Loucy (cell line): ENCODE data around the gene PREX1.

Source experiments
- H2AFZ ChIP-seq: fragments of 200-600 bp; sonication (generic); 2 replicates; pipeline ENCODE4 v1.6.0; 2016; ENCODE audit warnings: antibody characterized with exemption, mild to moderate bottlenecking, low read length, moderate library complexity
- H3F3A ChIP-seq: fragments of 200-600 bp; 2 replicates; pipeline ENCODE4 v1.6.0; 2016; ENCODE audit warnings: antibody characterized with exemption, low read depth, mild to moderate bottlenecking
- H3K27me3 ChIP-seq: fragments of 200-600 bp; sonication (generic); 2 replicates; pipeline ENCODE4 v1.6.1; 2014; ENCODE audit warnings: low read length, mild to moderate bottlenecking; ENCODE audit not compliant: insufficient read depth, poor library complexity, severe bottlenecking
- H3K36me3 ChIP-seq: fragments of 200-600 bp; sonication (generic); 2 replicates; pipeline ENCODE4 v1.6.1; 2016; ENCODE audit warnings: low read length; ENCODE audit not compliant: insufficient read depth
- H3K4me1 ChIP-seq: fragments of 200-600 bp; sonication (generic); 2 replicates; pipeline ENCODE4 v1.5.1; 2014; ENCODE audit warnings: low read length, mild to moderate bottlenecking; ENCODE audit not compliant: insufficient read depth, poor library complexity, severe bottlenecking
- H3K4me2 ChIP-seq: fragments of 200-600 bp; sonication (generic); 2 replicates; pipeline ENCODE4 v1.6.0; 2014; ENCODE audit warnings: antibody characterized with exemption, low read length, low read depth, mild to moderate bottlenecking; ENCODE audit not compliant: poor library complexity, severe bottlenecking
- H3K4me3 ChIP-seq: fragments of 200-600 bp; sonication (generic); 2 replicates; pipeline ENCODE4 v1.5.1; 2014; ENCODE audit warnings: low read length, mild to moderate bottlenecking, mixed read lengths; ENCODE audit not compliant: poor library complexity, severe bottlenecking
- H3K79me2 ChIP-seq: fragments of 200-600 bp; sonication (generic); 2 replicates; pipeline ENCODE4 v1.6.1; 2014; ENCODE audit warnings: low read length; ENCODE audit not compliant: insufficient read depth
- H3K9ac ChIP-seq: fragments of 200-600 bp; sonication (generic); 2 replicates; pipeline ENCODE4 v1.6.0; 2014; ENCODE audit warnings: mild to moderate bottlenecking, low read depth, low read length, moderate library complexity; ENCODE audit not compliant: poor library complexity, severe bottlenecking
- H3K9me2 ChIP-seq: fragments of 200-600 bp; sonication (generic); replicated peaks from 2 replicates; pipeline ENCODE4 v1.6.1; 2016; ENCODE audit warnings: low read depth, low read length, mixed read lengths
- H3K9me3 ChIP-seq: fragments of 200-600 bp; sonication (generic); 2 replicates; pipeline ENCODE4 v1.6.1; 2014; ENCODE audit warnings: mild to moderate bottlenecking, antibody characterized with exemption, low read length, low read depth; ENCODE audit not compliant: insufficient read depth
- H4K20me1 ChIP-seq: fragments of 200-600 bp; sonication (generic); 2 replicates; pipeline ENCODE4 v1.6.0; 2014; ENCODE audit warnings: antibody characterized with exemption, low read length, mild to moderate bottlenecking; ENCODE audit not compliant: insufficient read depth, poor library complexity, severe bottlenecking
- CTCF ChIP-seq: fragments of 200-600 bp; sonication (generic); conservative IDR thresholded peaks from 2 replicates; pipeline ENCODE4 v1.5.1; 2014; ENCODE audit warnings: mild to moderate bottlenecking, antibody characterized with exemption, low read length
- EZH2phosphoT487 ChIP-seq: fragments of 200-600 bp; IDR thresholded peaks from 2 replicates; pipeline ENCODE4 v1.6.1; 2018; ENCODE audit warnings: antibody characterized with exemption, mild to moderate bottlenecking, moderate library complexity, borderline replicate concordance

Gene PREX1

GRCh38 chr20:48765359-48765758, 62.4 kb downstream of the PREX1 start:
- Histone ChIP-seq H3K27me3 (no peaks in the 10 kb centered on the region), H3K36me3 (no peaks in the 10 kb centered on the region; the same call in 1 of the 2 replicates), H3K79me2 (peaks cover 51% of the 10 kb centered on the region), H3K9ac (no peak overlapping the region), H2AFZ (no peak overlapping the region), H3K4me1 (peaks cover 16% of the 10 kb centered on the region), H3K9me3 (no peaks in the 10 kb centered on the region), H3K4me3 (no peak overlapping the region), H3F3A (0 out of 2 replicates have a peak, but pooled peaks cover 2% of the 10 kb centered on the region), H3K4me2 (no peak overlapping the region), H3K9me2 (no peaks in the 10 kb centered on the region), H4K20me1 (no peaks in the 10 kb centered on the region)
- TF ChIP-seq CTCF (no peak), EZH2phosphoT487 (no peak)

GRCh38 chr20:48763216-48763914, 64.4 kb downstream of the PREX1 start:
- Histone ChIP-seq H3K4me3 (no peak overlapping the region), H3F3A (0 out of 2 replicates have a peak, but pooled peaks cover 2% of the 10 kb centered on the region), H2AFZ (no peak overlapping the region), H3K4me2 (no peak overlapping the region), H3K9me2 (no peaks in the 10 kb centered on the region), H3K27me3 (no peaks in the 10 kb centered on the region), H3K79me2 (peaks cover 52% of the 10 kb centered on the region), H4K20me1 (no peaks in the 10 kb centered on the region), H3K36me3 (no peaks in the 10 kb centered on the region; the same call in 1 of the 2 replicates), H3K9me3 (no peaks in the 10 kb centered on the region), H3K4me1 (peaks cover 30% of the 10 kb centered on the region), H3K9ac (no peak overlapping the region)
- no peak for TF ChIP-seq EZH2phosphoT487
- no peak for TF ChIP-seq CTCF

- Histone ChIP-seq H3K4me3 (peak overlapping the region; percentile 2), H3K36me3 (no peaks in the 10 kb centered on the region; the same call in 1 of the 2 replicates), H3K9ac (peak overlapping the region; percentile 62), H3K4me1 (peaks cover 30% of the 10 kb centered on the region), H4K20me1 (no peaks in the 10 kb centered on the region), H3F3A (0 out of 2 replicates have a peak, but pooled peaks cover 2% of the 10 kb centered on the region), H2AFZ (no peak overlapping the region), H3K79me2 (peaks cover 65% of the 10 kb centered on the region), H3K27me3 (no peaks in the 10 kb centered on the region), H3K4me2 (peak overlapping the region; percentile 82), H3K9me3 (no peaks in the 10 kb centered on the region), H3K9me2 (no peaks in the 10 kb centered on the region)
- TF ChIP-seq EZH2phosphoT487 (no peak), CTCF (no peak)
Measured at GRCh38 chr20:48761874-48762273, 65.9 kb downstream of the PREX1 start.
